Raji (cell line): ENCODE measurements around the gene PNPLA1.

Source experiments
- POLR2A ChIP-seq: IDR thresholded peaks from 2 replicates; pipeline ENCODE4 v1.6.1; 2011; ENCODE audit warnings: low read depth, low read length, control low read depth; ENCODE audit not compliant: insufficient read depth

PNPLA1 gene

GRCh38 chr6:36289281-36289878 lies 19.5 kb downstream of the PNPLA1 start:
- no peak for TF ChIP-seq POLR2A

- no peak for TF ChIP-seq POLR2A
These were observed 21.1 kb downstream of the PNPLA1 start for GRCh38 chr6:36290668-36291620.

GRCh38 chr6:36292170-36292569 lies 22.3 kb downstream of the PNPLA1 start:
- TF ChIP-seq POLR2A = no peak

DNA sequence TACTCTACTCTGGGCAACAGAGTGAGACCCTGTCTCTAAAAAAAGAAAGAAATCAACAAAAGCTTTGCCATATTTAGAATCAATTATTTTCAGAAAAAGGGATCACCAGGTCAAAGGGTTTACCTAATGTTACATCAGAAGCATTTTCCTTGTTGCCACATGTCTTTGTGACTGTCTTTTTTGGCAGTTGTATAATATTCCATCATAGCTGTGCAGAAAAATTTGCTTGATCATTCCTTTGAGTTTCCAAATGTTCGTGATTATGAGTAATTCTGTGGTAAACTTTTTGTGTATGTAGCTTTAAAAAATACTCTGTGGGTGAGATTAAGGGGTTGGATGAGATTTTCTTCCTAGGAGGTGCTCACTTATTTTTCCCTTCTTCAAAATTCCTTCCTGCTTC lies 26.4 kb downstream of the PNPLA1 start:
- no peak for TF ChIP-seq POLR2A

DNA sequence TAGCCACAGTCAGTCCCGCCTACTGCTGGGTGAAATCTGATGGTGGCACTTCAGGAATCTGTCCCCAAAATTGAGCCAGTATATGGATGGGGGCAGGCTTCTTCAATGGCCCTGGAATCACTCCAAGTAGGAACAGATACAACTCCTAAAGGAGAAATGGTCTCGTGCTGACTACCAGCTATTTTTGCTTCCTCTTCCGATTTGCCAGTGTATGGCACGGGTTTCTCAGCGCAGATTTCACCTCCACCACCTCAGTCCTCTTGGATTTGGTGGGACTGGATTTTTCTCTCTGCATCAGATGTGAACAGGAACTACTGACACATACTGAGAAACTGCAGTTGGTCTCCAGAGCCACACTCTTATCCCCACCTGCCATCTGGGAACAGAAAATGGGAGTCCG lies 27.2 kb downstream of the PNPLA1 start:
- no peak for TF ChIP-seq POLR2A

- TF ChIP-seq POLR2A = no peak
These were observed 27.7 kb downstream of the PNPLA1 start for GRCh38 chr6:36297511-36297910.

- no peak for TF ChIP-seq POLR2A
These were observed 28.2 kb downstream of the PNPLA1 start for GRCh38 chr6:36298027-36298426.

DNA sequence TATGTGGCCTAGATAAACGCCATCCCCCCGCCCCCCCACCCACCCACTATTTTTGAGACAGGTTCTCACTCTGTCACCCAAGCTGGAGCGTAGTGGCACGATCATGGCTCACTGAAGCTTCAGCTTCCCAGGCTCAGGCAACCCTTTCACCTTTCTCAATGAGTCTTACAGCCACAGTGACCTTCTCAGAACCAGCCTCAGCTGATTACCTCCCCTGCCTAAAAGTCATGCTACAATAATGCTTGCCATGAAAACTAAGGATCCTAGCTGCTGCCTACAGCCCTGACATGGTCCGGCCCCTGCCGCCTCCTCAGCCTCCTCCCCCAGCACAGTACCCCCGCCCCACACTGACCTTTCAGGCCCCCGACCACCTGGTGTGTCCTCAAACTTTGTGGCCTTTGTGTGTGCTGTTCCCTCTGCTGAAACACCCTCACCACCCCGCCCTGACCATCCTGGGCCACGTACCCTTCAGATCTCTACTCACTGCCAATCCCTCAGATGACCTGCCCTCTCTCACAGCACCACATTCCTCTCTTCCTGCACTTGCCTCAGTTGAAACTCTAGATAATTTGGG lies 31.3 kb downstream of the PNPLA1 start:
- TF ChIP-seq POLR2A = no peak

GRCh38 chr6:36301781-36302180 lies 31.9 kb downstream of the PNPLA1 start:
- no peak for TF ChIP-seq POLR2A

DNA sequence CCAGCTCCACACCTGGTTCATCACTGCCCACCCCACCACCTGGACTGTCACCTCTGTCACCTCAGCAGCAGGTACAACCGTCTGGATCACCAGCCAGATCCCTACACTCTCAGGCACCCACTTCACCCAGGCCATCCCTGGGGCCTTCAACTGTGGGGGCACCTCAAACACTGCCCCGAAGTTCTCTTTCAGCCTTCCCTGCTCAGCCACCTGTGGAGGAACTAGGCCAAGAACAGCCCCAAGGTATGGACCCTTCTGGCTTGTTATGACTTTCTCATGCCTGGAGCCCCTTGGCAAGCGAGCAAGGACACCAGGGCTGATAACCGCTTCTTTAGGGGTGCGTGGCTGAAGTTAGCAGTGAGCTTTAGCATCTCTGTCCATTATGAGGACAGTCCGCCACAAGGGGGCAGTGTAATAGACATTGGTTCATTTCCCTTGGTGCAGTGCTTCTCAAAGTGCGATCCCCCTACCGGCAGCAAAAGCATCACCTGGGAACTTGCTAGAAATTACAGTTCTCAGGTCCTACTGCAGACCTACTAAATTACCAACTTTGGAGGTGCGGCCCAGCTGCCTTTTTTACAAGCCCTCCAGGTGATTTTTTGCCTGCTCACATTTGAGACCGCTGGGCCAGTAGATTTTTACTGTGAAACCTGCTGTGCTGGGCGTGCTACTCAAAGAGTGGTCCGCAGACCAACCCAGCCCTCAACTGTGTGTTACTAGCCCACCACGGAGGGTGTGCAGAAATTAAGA lies 32.5 kb downstream of the PNPLA1 start:
- TF ChIP-seq POLR2A = no peak

- TF ChIP-seq POLR2A = no peak
These were observed 36.0 kb downstream of the PNPLA1 start for GRCh38 chr6:36305885-36306284.

DNA sequence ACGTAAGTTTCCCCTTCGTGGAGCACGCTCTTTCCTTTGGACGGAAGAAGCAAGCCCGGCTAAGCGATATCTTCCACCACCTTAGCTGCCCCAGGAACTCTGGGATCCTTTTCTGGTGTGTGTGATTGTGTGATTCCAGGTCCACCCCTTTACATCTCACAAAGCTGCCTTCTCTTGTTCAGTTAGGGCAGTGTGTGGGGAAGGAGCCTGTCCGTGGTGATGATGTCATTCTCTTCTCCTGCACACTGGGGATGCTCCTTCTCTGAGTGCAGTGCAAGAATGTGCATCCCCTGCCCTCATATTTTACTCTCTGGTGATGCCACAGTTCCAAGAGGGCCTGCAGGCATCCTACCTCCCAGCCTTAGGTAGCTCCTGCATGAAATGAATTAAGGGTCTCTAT lies 36.5 kb downstream of the PNPLA1 start:
- TF ChIP-seq POLR2A = no peak

DNA sequence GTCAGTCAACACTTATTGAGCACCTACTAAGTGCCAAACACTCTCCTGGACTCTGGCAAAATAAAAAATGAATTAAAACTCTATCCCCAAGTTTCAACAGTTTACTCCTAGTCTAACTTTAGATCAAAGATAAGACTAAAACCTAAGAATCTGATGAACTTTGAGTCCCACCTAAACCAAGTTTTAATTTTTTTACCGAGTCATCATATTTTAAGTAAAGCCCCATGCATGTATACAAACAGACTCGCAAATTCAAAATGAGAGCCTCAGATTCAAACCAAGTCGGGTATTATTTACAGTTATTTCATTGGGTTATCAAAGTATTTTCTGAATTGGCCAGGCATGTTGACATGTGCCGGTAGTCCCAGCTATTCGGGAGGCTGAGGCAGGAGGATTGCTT lies 38.7 kb downstream of the PNPLA1 start:
- TF ChIP-seq POLR2A = no peak

DNA sequence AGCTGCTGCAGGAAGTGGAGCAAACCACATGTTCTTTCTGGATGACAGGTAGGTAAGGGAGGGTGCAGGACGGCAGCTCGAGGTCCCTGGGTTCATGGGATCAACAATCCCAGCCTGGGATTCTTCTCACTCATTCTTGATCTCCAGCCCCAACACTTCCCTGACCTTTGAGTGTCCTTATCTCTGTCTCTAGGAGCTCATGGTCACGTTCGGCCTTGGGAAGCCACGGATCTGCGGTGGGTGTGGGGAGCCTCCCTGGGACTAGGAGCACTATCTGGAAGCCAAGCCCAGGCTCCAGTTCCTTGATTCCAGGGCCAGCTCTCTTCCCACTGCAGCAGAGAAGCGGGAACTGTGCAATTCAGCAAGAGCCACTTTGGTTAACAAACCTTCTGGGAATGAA lies 39.3 kb downstream of the PNPLA1 start:
- TF ChIP-seq POLR2A = no peak

DNA sequence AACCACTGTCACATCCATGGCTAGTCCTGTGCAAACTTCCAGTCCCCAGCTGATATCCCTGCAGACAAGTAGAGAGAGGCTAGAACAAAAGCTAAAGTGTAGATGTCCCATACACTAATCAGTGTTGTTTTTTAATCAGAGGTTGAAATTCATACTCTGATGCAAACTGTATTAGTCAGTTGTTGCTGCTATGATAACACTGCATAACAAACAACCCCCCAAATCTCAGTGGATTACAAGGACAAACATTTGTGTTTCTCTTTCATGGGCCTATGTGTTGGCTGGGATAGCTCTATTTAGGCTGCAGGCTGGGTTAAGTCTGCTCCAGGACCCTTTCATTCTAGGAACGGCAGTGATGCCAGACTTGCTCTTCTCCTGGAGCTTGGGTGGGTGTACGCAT lies 40.0 kb downstream of the PNPLA1 start:
- TF ChIP-seq POLR2A = no peak
